IMR-90 (cell line): ENCODE measurements around the gene CCNT2. TPM values are rescaled to one million over a fixed set of nuclear protein-coding genes. Genes with fewer than 3 reads are reported as not detected.

Source experiments
- ATAC-seq: fragments of 200-7000 bp; cut with Tn5 transposase; 2 replicates; pipeline ENCODE4 v1.9.1; 2020; ENCODE audit warnings: low read depth, mild to moderate bottlenecking, moderate library complexity
- BruUV-seq: library from RNA; stranded (reverse); fragments of 400-500 nt; replicated peaks from 2 replicates; lab custom pipeline; 2021; lab: Mats Ljungman, UMichigan
- CTCF ChIA-PET: fragments of 300-600 bp; formaldehyde crosslinking; extraction: SDS; loops from one replicate; lab custom pipeline; 2021; ENCODE audit warnings: antibody characterized with exemption; lab: Yijun Ruan, JAX
- POLR2A ChIA-PET: fragments of 300-600 bp; sonication (Branson Sonifier 250); formaldehyde crosslinking; loops from one replicate; lab custom pipeline; 2022; ENCODE audit warnings: antibody characterized with exemption; ENCODE audit not compliant: unreplicated experiment; lab: Charles Lee
- DNase-seq: peaks from one replicate; pipeline ENCODE4 v3.0.0; 2013
- H2AFZ ChIP-seq: replicated peaks from 2 replicates; pipeline ENCODE3; 2013; ENCODE audit warnings: low read length, mild to moderate bottlenecking; ENCODE audit not compliant: poor library complexity
- H2AK5ac ChIP-seq: 2 replicates; pipeline ENCODE4 v1.6.1; 2013; ENCODE audit warnings: low read depth, low read length, inconsistent platforms
- H2AK9ac ChIP-seq: replicated peaks from 2 replicates; pipeline ENCODE3; 2013; ENCODE audit warnings: mild to moderate bottlenecking, low read depth, low read length, moderate library complexity; ENCODE audit not compliant: poor library complexity
- H2BK120ac ChIP-seq: 2 replicates; pipeline ENCODE4 v1.6.1; 2013; ENCODE audit warnings: low read depth, low read length, inconsistent platforms
- H2BK15ac ChIP-seq: 3 replicates; pipeline ENCODE4 v1.6.1; 2013; ENCODE audit warnings: low read depth, low read length, inconsistent platforms
- H2BK20ac ChIP-seq: 2 replicates; pipeline ENCODE4 v1.6.1; 2013; ENCODE audit warnings: low read depth, mild to moderate bottlenecking, inconsistent platforms, low read length, moderate library complexity
- H2BK5ac ChIP-seq: 2 replicates; pipeline ENCODE4 v1.6.1; 2013; ENCODE audit warnings: mild to moderate bottlenecking, low read depth, low read length, inconsistent platforms; ENCODE audit not compliant: poor library complexity, severe bottlenecking
- H3K14ac ChIP-seq: replicated peaks from 2 replicates; pipeline ENCODE4 v1.6.1; 2013; ENCODE audit warnings: low read depth, low read length, inconsistent platforms
- H3K18ac ChIP-seq: 2 replicates; pipeline ENCODE4 v1.6.1; 2013; ENCODE audit warnings: low read depth, low read length, control low read depth
- H3K23ac ChIP-seq: 2 replicates; pipeline ENCODE4 v1.6.1; 2013; ENCODE audit warnings: low read depth, low read length, inconsistent platforms
- H3K27ac ChIP-seq: 2 replicates; pipeline ENCODE4 v1.5.1; 2013; ENCODE audit warnings: mild to moderate bottlenecking, control low read depth, low read length; ENCODE audit not compliant: insufficient read depth
- H3K27me3 ChIP-seq: 2 replicates; pipeline ENCODE4 v1.6.1; 2013; ENCODE audit warnings: low read length; ENCODE audit not compliant: control insufficient read depth, insufficient read depth
- H3K36me3 ChIP-seq: 2 replicates; pipeline ENCODE4 v1.6.1; 2013; ENCODE audit warnings: low read length, mixed read lengths; ENCODE audit not compliant: control insufficient read depth, insufficient read depth
- H3K4ac ChIP-seq: 2 replicates; pipeline ENCODE4 v1.6.1; 2013; ENCODE audit warnings: low read depth, low read length, inconsistent platforms
- H3K4me1 ChIP-seq: 2 replicates; pipeline ENCODE4 v1.6.1; 2013; ENCODE audit warnings: low read length, mixed read lengths; ENCODE audit not compliant: control insufficient read depth, insufficient read depth
- H3K4me2 ChIP-seq: 2 replicates; pipeline ENCODE4 v1.6.1; 2013; ENCODE audit warnings: low read depth, mild to moderate bottlenecking, control low read depth, low read length, moderate library complexity
- H3K4me3 ChIP-seq: 2 replicates; pipeline ENCODE4 v1.5.1; 2013; ENCODE audit warnings: low read depth, mild to moderate bottlenecking, control low read depth, low read length, moderate library complexity; ENCODE audit not compliant: insufficient read depth
- H3K56ac ChIP-seq: 2 replicates; pipeline ENCODE4 v1.6.1; 2013; ENCODE audit warnings: low read length, inconsistent platforms; ENCODE audit not compliant: insufficient read depth; ENCODE audit errors: extremely low read depth
- H3K79me1 ChIP-seq, 2 experiments: 2 replicates each; pipeline ENCODE4 v1.6.1; 2013; ENCODE audit warnings: low read length in 2 of 2, inconsistent platforms in 1 of 2, low read depth in 1 of 2
- H3K9ac ChIP-seq: 2 replicates; pipeline ENCODE4 v1.6.1; 2013; ENCODE audit warnings: low read depth, low read length, control low read depth
- H3K9me1 ChIP-seq: 2 replicates; pipeline ENCODE4 v1.6.1; 2013; ENCODE audit warnings: low read length, inconsistent platforms; ENCODE audit not compliant: insufficient read depth
- H3K9me3 ChIP-seq: 2 replicates; pipeline ENCODE4 v1.6.1; 2013; ENCODE audit warnings: low read length; ENCODE audit not compliant: control insufficient read depth, insufficient read depth
- H4K20me1 ChIP-seq: 2 replicates; pipeline ENCODE4 v1.6.1; 2013; ENCODE audit warnings: low read length, inconsistent platforms; ENCODE audit not compliant: insufficient read depth
- H4K5ac ChIP-seq: 2 replicates; pipeline ENCODE4 v1.6.1; 2013; ENCODE audit warnings: mild to moderate bottlenecking, low read depth, low read length, control low read depth
- H4K8ac ChIP-seq, 2 experiments: 2 replicates each; pipeline ENCODE4 v1.6.1; 2013; ENCODE audit warnings: low read depth in 2 of 2, low read length in 2 of 2, control low read depth in 1 of 2, inconsistent platforms in 1 of 2
- H4K91ac ChIP-seq: 2 replicates; pipeline ENCODE4 v1.6.1; 2013; ENCODE audit warnings: low read depth, low read length, inconsistent platforms; ENCODE audit not compliant: insufficient read depth
- CEBPB ChIP-seq: IDR thresholded peaks from 2 replicates; pipeline ENCODE4 v1.6.1; 2012; ENCODE audit warnings: low read depth, low read length, improper control_type of control experiment
- CHD1 ChIP-seq: IDR thresholded peaks from 2 replicates; pipeline ENCODE4 v1.6.1; 2012; ENCODE audit warnings: low read depth, low read length, improper control_type of control experiment
- POLR2A ChIP-seq: IDR thresholded peaks from 2 replicates; pipeline ENCODE4 v1.6.1; 2012; ENCODE audit warnings: mild to moderate bottlenecking, low read depth, low read length
- RAD21 ChIP-seq: IDR thresholded peaks from 2 replicates; pipeline ENCODE4 v1.6.1; 2012; ENCODE audit warnings: low read length, improper control_type of control experiment
- RFX5 ChIP-seq: IDR thresholded peaks from 2 replicates; pipeline ENCODE4 v1.8.0; 2012; ENCODE audit warnings: low read depth, mild to moderate bottlenecking, low read length, moderate library complexity
- SMC3 ChIP-seq: fragments of 150-350 bp; IDR thresholded peaks from 2 replicates; pipeline ENCODE4 v1.6.1; 2016; ENCODE audit warnings: low read depth, mild to moderate bottlenecking, antibody characterized with exemption, low read length, moderate library complexity
- WGBS, 2 experiments: methylation state at CpG; one replicate each; pipeline versions ENCODE4 v1.1.5 to v1.1.7; 2013; ENCODE audit warnings: missing lambda C conversion rate in 2 of 2; ENCODE audit not compliant: insufficient read length in 1 of 2; ENCODE audit errors: extremely low coverage in 2 of 2; 5-methylcytosine and 5-hydroxymethylcytosine counted together
- dilution Hi-C: fragments of 300-500 bp; cut with HindIII; formaldehyde crosslinking; loops from one replicate; pipeline ENCODE4 v1.14.3; 2018; ENCODE audit warnings: low sequenced_read_pairs; ENCODE audit not compliant: unreplicated experiment
- in situ Hi-C: fragments of 300-500 bp; cut with MboI; formaldehyde crosslinking; loops from 3 replicates; pipeline ENCODE4 v1.14.3; 2019; ENCODE audit warnings: low sequenced_read_pairs, inconsistent platforms, mixed read lengths
- intact Hi-C: fragments of 100-400 bp; cut with micrococcal nuclease; formaldehyde crosslinking; loops from 2 replicates; pipeline ENCODE4 v1.10.0; 2022
- polyA plus RNA-seq, 3 experiments: library from polyadenylated mRNA; depleted of rRNA; stranded (reverse); fragments of >200 nt; gene quantifications; 2 replicates each; pipeline ENCODE4 v1.2.3, GENCODE V29; 2012; ENCODE audit warnings: low replicate concordance in 1 of 3
- total RNA-seq: library from RNA; depleted of rRNA; stranded (reverse); fragments of >200 nt; gene quantifications from 2 replicates; pipeline ENCODE4 v1.2.3, GENCODE V29; 2012
- TF ChIP-seq, protein P1 (sequence below): conservative IDR thresholded peaks from 2 replicates; pipeline ENCODE4 v1.5.1; 2012; ENCODE audit warnings: mild to moderate bottlenecking, low read depth, low read length, improper control_type of control experiment
- TF ChIP-seq, protein P2 (sequence below): fragments of 150-350 bp; IDR thresholded peaks from 2 replicates; pipeline ENCODE4 v1.6.1; 2016; ENCODE audit warnings: low read depth, mild to moderate bottlenecking, low read length, moderate library complexity, borderline replicate concordance

Gene CCNT2
- total and polyA plus RNA-seq, 2 of the 4 experiments (the other 2 are of a cell fraction) = 8.8 to 44.6 TPM

DNA sequence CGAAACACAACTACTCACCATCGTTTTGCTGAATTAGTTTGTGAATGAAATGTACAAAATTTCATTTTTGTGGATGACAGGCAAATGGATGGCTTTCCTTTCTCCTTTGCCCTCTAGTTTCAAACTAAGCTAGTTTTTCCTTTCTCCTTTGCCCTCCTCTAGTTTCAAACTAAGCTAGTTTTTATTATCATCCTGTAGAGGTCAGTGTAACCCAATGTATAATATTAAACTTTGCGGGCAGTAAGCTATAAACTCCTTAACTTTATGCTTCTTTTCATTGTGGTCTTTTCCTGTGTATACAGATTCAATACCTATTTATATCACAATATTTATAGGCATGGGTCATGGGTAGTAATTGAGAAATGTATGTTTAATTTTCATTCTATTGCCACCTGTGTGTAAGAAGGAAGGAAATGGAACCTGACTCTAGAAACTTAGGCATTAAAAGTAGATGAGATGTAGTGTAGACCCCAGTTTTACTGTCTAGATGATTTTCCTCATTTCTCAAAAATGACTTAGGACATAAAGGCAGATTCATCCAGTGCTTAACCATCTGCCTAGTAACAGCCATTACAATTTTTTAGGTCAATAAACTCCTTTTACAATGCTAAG lies 70.5 kb downstream of the CCNT2 start:
- no peaks in the 10 kb centered on the region for H4K20me1 ChIP-seq
- DNase-seq = peak; percentile 50
- no peaks in the 10 kb centered on the region for H3K36me3 ChIP-seq
- H3K14ac ChIP-seq = no peak overlapping the region
- no peak overlapping the region for H3K4ac ChIP-seq
- no peak overlapping the region for H4K91ac ChIP-seq
- no peak overlapping the region for H2BK120ac ChIP-seq
- H3K9me1 ChIP-seq = no peaks in the 10 kb centered on the region
- TF ChIP-seq SMC3 = peak; percentile 33; the same call in 1 of the 2 replicates
- no peak for TF ChIP-seq CEBPB
- no peak for TF ChIP-seq RFX5
- TF ChIP-seq RAD21 = peak; percentile 50
- no peak for TF ChIP-seq CHD1
- TF ChIP-seq POLR2A = no peak
- TF ChIP-seq, protein P1, sequence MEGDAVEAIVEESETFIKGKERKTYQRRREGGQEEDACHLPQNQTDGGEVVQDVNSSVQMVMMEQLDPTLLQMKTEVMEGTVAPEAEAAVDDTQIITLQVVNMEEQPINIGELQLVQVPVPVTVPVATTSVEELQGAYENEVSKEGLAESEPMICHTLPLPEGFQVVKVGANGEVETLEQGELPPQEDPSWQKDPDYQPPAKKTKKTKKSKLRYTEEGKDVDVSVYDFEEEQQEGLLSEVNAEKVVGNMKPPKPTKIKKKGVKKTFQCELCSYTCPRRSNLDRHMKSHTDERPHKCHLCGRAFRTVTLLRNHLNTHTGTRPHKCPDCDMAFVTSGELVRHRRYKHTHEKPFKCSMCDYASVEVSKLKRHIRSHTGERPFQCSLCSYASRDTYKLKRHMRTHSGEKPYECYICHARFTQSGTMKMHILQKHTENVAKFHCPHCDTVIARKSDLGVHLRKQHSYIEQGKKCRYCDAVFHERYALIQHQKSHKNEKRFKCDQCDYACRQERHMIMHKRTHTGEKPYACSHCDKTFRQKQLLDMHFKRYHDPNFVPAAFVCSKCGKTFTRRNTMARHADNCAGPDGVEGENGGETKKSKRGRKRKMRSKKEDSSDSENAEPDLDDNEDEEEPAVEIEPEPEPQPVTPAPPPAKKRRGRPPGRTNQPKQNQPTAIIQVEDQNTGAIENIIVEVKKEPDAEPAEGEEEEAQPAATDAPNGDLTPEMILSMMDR = peak; percentile 56
- TF ChIP-seq, protein P2, sequence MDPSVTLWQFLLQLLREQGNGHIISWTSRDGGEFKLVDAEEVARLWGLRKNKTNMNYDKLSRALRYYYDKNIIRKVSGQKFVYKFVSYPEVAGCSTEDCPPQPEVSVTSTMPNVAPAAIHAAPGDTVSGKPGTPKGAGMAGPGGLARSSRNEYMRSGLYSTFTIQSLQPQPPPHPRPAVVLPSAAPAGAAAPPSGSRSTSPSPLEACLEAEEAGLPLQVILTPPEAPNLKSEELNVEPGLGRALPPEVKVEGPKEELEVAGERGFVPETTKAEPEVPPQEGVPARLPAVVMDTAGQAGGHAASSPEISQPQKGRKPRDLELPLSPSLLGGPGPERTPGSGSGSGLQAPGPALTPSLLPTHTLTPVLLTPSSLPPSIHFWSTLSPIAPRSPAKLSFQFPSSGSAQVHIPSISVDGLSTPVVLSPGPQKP = no peak
- no peaks in the 10 kb centered on the region for H3K4me1 ChIP-seq
- H3K56ac ChIP-seq = no peak overlapping the region
- ChIA-PET POLR2A (no interaction called here), CTCF (interaction anchor here (0.5 to 1.6 kb wide), 11 partner anchors 15 to 916 kb away, joined by 3 to 6 read pairs (median 4); partner anchors contain the start of gene MCM6)
- H2AK5ac ChIP-seq = no peak overlapping the region
- no peak overlapping the region for H2BK20ac ChIP-seq
- no peak overlapping the region for H3K9ac ChIP-seq
- H2BK15ac ChIP-seq = no peak overlapping the region
- no peak overlapping the region for H2AFZ ChIP-seq
- no CpG with 5 or more reads among the region's 3 CpGs for WGBS, 2 experiments
- no peak overlapping the region for H3K23ac ChIP-seq
- H3K4me3 ChIP-seq = no peak overlapping the region
- dilution Hi-C loops = no loop called here
- H3K27ac ChIP-seq = no peak overlapping the region
- no peaks in the 10 kb centered on the region for H3K9me3 ChIP-seq
- H3K4me2 ChIP-seq = no peak overlapping the region
- no peak overlapping the region for H2AK9ac ChIP-seq
- peaks cover 10% of the 10 kb centered on the region for H3K27me3 ChIP-seq
- H2BK5ac ChIP-seq = no peak overlapping the region
- ATAC-seq = peak; percentile 84
- intact Hi-C loops = loop anchor here (5.0 to 10.0 kb wide), 4 partner anchors 723 to 1393 kb away; no protein-coding TSS in a partner anchor
- no peak overlapping the region for H3K18ac ChIP-seq
- no peak overlapping the region for H4K8ac ChIP-seq
- H4K5ac ChIP-seq = no peak overlapping the region
- in situ Hi-C loops = loop anchor here (25.0 kb wide), 1 partner anchor 1398 kb away; no protein-coding TSS in a partner anchor
- no peaks in the 10 kb centered on the region for H3K79me1 ChIP-seq
- BruUV-seq = no TSS peak
